Activated naive CD8-positive, alpha-beta T cell treated with anti-CD3 and anti-CD28 coated beads, Interleukin-2, amount 10 ng/mL, durations not matched to agents 7 days and 5 days (primary cell): ENCODE results near the gene TRIM14. TPM values are rescaled to one million over a fixed set of nuclear protein-coding genes. Genes with fewer than 3 reads are reported as not detected.

Experiments used
- ATAC-seq: fragments of 150-1000 bp; cut with Tn5 transposase; one replicate; pipeline ENCODE4 v1.10.0; 2021; ENCODE audit warnings: low read depth, moderate library complexity
- POLR2A ChIA-PET: fragments of 350-600 bp; sonication (Branson Sonifier 250); formaldehyde crosslinking; loops from one replicate; lab custom pipeline; 2021; ENCODE audit warnings: antibody characterized with exemption; lab: Charles Lee
- DNase-seq: peaks from one replicate; pipeline ENCODE4 v3.0.0; 2021
- H3K27ac Mint-ChIP-seq: one replicate; pipeline ENCODE4 v1.8.0; 2022; ENCODE audit warnings: mild to moderate bottlenecking, mixed read lengths
- H3K27me3 Mint-ChIP-seq: one replicate; pipeline ENCODE4 v1.8.0; 2022; ENCODE audit warnings: mild to moderate bottlenecking, moderate library complexity, mixed read lengths
- H3K36me3 Mint-ChIP-seq: one replicate; pipeline ENCODE4 v1.8.0; 2021; ENCODE audit warnings: mild to moderate bottlenecking, mixed read lengths
- H3K4me1 Mint-ChIP-seq: one replicate; pipeline ENCODE4 v1.8.0; 2021; ENCODE audit warnings: mixed read lengths
- H3K4me3 Mint-ChIP-seq: one replicate; pipeline ENCODE4 v1.8.0; 2022; ENCODE audit warnings: mild to moderate bottlenecking, moderate library complexity, mixed read lengths
- H3K9me3 Mint-ChIP-seq: one replicate; pipeline ENCODE4 v1.8.0; 2021; ENCODE audit warnings: mixed read lengths
- total RNA-seq, 2 experiments: library from RNA; stranded (reverse); gene quantifications; one replicate each; pipeline ENCODE4 v1.2.3, GENCODE V29; 2021

Gene TRIM14
- total RNA-seq, 2 experiments from 2014 or later = 99.0 to 108 TPM

- POLR2A ChIA-PET = no interaction called here
- no peak overlapping the region for H3K27ac Mint-ChIP-seq
- ATAC-seq (no peak), DNase-seq (no peak)
- no peaks in the 10 kb centered on the region for H3K27me3 Mint-ChIP-seq
- peaks cover 3% of the 10 kb centered on the region for H3K4me1 Mint-ChIP-seq
- H3K4me3 Mint-ChIP-seq = no peak overlapping the region
- H3K9me3 Mint-ChIP-seq = no peaks in the 10 kb centered on the region
- no peaks in the 10 kb centered on the region for H3K36me3 Mint-ChIP-seq
These were observed 30.4 kb upstream of the TRIM14 start for GRCh38 chr9:98149422-98149821.

- POLR2A ChIA-PET = no interaction called here
These were observed 29.5 kb upstream of the TRIM14 start for GRCh38 chr9:98148486-98148885.

GRCh38 chr9:98147582-98147981 lies 28.6 kb upstream of the TRIM14 start:
- Mint-ChIP-seq H3K27me3 (no peaks in the 10 kb centered on the region), H3K27ac (no peak overlapping the region), H3K4me1 (peaks cover 3% of the 10 kb centered on the region), H3K36me3 (no peaks in the 10 kb centered on the region), H3K4me3 (no peak overlapping the region), H3K9me3 (no peaks in the 10 kb centered on the region)
- no peak for DNase-seq
- ATAC-seq = no peak
- POLR2A ChIA-PET = no interaction called here

More at GRCh38 chr9:98148486-98148885, 29.5 kb upstream of the TRIM14 start:
- no peak for ATAC-seq
- peaks cover 3% of the 10 kb centered on the region for H3K4me1 Mint-ChIP-seq
- DNase-seq = no peak
- H3K9me3 Mint-ChIP-seq = no peaks in the 10 kb centered on the region
- H3K36me3 Mint-ChIP-seq = no peaks in the 10 kb centered on the region
- no peaks in the 10 kb centered on the region for H3K27me3 Mint-ChIP-seq
- no peak overlapping the region for H3K27ac Mint-ChIP-seq
- H3K4me3 Mint-ChIP-seq = no peak overlapping the region

GRCh38 chr9:98146101-98146991 lies 27.3 kb upstream of the TRIM14 start:
- Mint-ChIP-seq H3K9me3 (no peaks in the 10 kb centered on the region), H3K4me3 (no peak overlapping the region), H3K36me3 (no peaks in the 10 kb centered on the region), H3K27ac (no peak overlapping the region), H3K27me3 (no peaks in the 10 kb centered on the region), H3K4me1 (peaks cover 3% of the 10 kb centered on the region)
- POLR2A ChIA-PET = no interaction called here
- no peak for ATAC-seq
- DNase-seq = no peak

GRCh38 chr9:98144631-98145030 lies 25.6 kb upstream of the TRIM14 start:
- Mint-ChIP-seq H3K27ac (no peak overlapping the region), H3K4me3 (no peak overlapping the region), H3K9me3 (no peaks in the 10 kb centered on the region), H3K36me3 (peaks cover 3% of the 10 kb centered on the region), H3K27me3 (no peaks in the 10 kb centered on the region), H3K4me1 (no peaks in the 10 kb centered on the region)
- DNase-seq = no peak
- ATAC-seq = no peak
- POLR2A ChIA-PET = no interaction called here

- H3K4me1 Mint-ChIP-seq = no peaks in the 10 kb centered on the region
- no peaks in the 10 kb centered on the region for H3K9me3 Mint-ChIP-seq
- H3K4me3 Mint-ChIP-seq = no peak overlapping the region
- no peak overlapping the region for H3K27ac Mint-ChIP-seq
- peaks cover 3% of the 10 kb centered on the region for H3K36me3 Mint-ChIP-seq
- DNase-seq (no peak), ATAC-seq (no peak)
- POLR2A ChIA-PET = interaction anchor here (0.7 kb wide), 2 partner anchors 14 to 47 kb away, joined by 4 to 5 read pairs; no protein-coding TSS in a partner anchor
- H3K27me3 Mint-ChIP-seq = no peaks in the 10 kb centered on the region
These were observed 25.1 kb upstream of the TRIM14 start for GRCh38 chr9:98144076-98144475.

GRCh38 chr9:98142925-98143481 lies 24.0 kb upstream of the TRIM14 start:
- DNase-seq (no peak), ATAC-seq (no peak)
- Mint-ChIP-seq H3K9me3 (no peaks in the 10 kb centered on the region), H3K27me3 (no peaks in the 10 kb centered on the region), H3K36me3 (peaks cover 3% of the 10 kb centered on the region), H3K27ac (no peak overlapping the region), H3K4me1 (no peaks in the 10 kb centered on the region), H3K4me3 (no peak overlapping the region)
- POLR2A ChIA-PET = no interaction called here

GRCh38 chr9:98142182-98142907 lies 23.3 kb upstream of the TRIM14 start:
- POLR2A ChIA-PET = no interaction called here
- no peak overlapping the region for H3K4me3 Mint-ChIP-seq
- no peaks in the 10 kb centered on the region for H3K4me1 Mint-ChIP-seq
- no peaks in the 10 kb centered on the region for H3K9me3 Mint-ChIP-seq
- no peaks in the 10 kb centered on the region for H3K27me3 Mint-ChIP-seq
- H3K27ac Mint-ChIP-seq = no peak overlapping the region
- no peak for DNase-seq
- peaks cover 3% of the 10 kb centered on the region for H3K36me3 Mint-ChIP-seq
- no peak for ATAC-seq

GRCh38 chr9:98140503-98140902 lies 21.5 kb upstream of the TRIM14 start:
- Mint-ChIP-seq H3K4me3 (no peak overlapping the region), H3K4me1 (no peaks in the 10 kb centered on the region), H3K27ac (no peak overlapping the region), H3K9me3 (no peaks in the 10 kb centered on the region), H3K27me3 (no peaks in the 10 kb centered on the region), H3K36me3 (peaks cover 3% of the 10 kb centered on the region)
- ATAC-seq (no peak), DNase-seq (no peak)
- POLR2A ChIA-PET = no interaction called here

- no peak for ATAC-seq
- POLR2A ChIA-PET = no interaction called here
These were observed 17.5 kb upstream of the TRIM14 start for GRCh38 chr9:98136489-98136888.

GRCh38 chr9:98135938-98136337 lies 16.9 kb upstream of the TRIM14 start:
- Mint-ChIP-seq H3K27me3 (no peaks in the 10 kb centered on the region), H3K36me3 (peaks cover 3% of the 10 kb centered on the region), H3K9me3 (no peaks in the 10 kb centered on the region), H3K4me3 (no peak overlapping the region), H3K27ac (no peak overlapping the region), H3K4me1 (no peaks in the 10 kb centered on the region)
- ATAC-seq (no peak), DNase-seq (no peak)
- POLR2A ChIA-PET = no interaction called here

More at GRCh38 chr9:98136489-98136888, 17.5 kb upstream of the TRIM14 start:
- H3K4me3 Mint-ChIP-seq = no peak overlapping the region
- H3K36me3 Mint-ChIP-seq = peaks cover 3% of the 10 kb centered on the region
- no peaks in the 10 kb centered on the region for H3K27me3 Mint-ChIP-seq
- H3K4me1 Mint-ChIP-seq = no peaks in the 10 kb centered on the region
- no peaks in the 10 kb centered on the region for H3K9me3 Mint-ChIP-seq
- H3K27ac Mint-ChIP-seq = no peak overlapping the region
- DNase-seq = no peak

GRCh38 chr9:98135558-98135934 lies 16.5 kb upstream of the TRIM14 start:
- DNase-seq (no peak), ATAC-seq (no peak)
- Mint-ChIP-seq H3K9me3 (no peaks in the 10 kb centered on the region), H3K27ac (peak overlapping the region; percentile 2), H3K27me3 (no peaks in the 10 kb centered on the region), H3K36me3 (peaks cover 3% of the 10 kb centered on the region), H3K4me1 (no peaks in the 10 kb centered on the region), H3K4me3 (no peak overlapping the region)
- POLR2A ChIA-PET = no interaction called here

GRCh38 chr9:98134702-98135557 lies 15.9 kb upstream of the TRIM14 start:
- Mint-ChIP-seq H3K36me3 (peaks cover 3% of the 10 kb centered on the region), H3K9me3 (no peaks in the 10 kb centered on the region), H3K27ac (peak overlapping the region; percentile 2), H3K27me3 (no peaks in the 10 kb centered on the region), H3K4me3 (no peak overlapping the region), H3K4me1 (no peaks in the 10 kb centered on the region)
- no peak for ATAC-seq
- no peak for DNase-seq
- POLR2A ChIA-PET = no interaction called here
